Loucy (cell line): ENCODE measurements around the gene ASPG.

Source experiments
- H2AFZ ChIP-seq: fragments of 200-600 bp; sonication (generic); 2 replicates; pipeline ENCODE4 v1.6.0; 2016; ENCODE audit warnings: antibody characterized with exemption, mild to moderate bottlenecking, low read length, moderate library complexity
- H3F3A ChIP-seq: fragments of 200-600 bp; 2 replicates; pipeline ENCODE4 v1.6.0; 2016; ENCODE audit warnings: antibody characterized with exemption, low read depth, mild to moderate bottlenecking
- H3K27me3 ChIP-seq: fragments of 200-600 bp; sonication (generic); 2 replicates; pipeline ENCODE4 v1.6.1; 2014; ENCODE audit warnings: low read length, mild to moderate bottlenecking; ENCODE audit not compliant: insufficient read depth, poor library complexity, severe bottlenecking
- H3K36me3 ChIP-seq: fragments of 200-600 bp; sonication (generic); 2 replicates; pipeline ENCODE4 v1.6.1; 2016; ENCODE audit warnings: low read length; ENCODE audit not compliant: insufficient read depth
- H3K4me1 ChIP-seq: fragments of 200-600 bp; sonication (generic); 2 replicates; pipeline ENCODE4 v1.5.1; 2014; ENCODE audit warnings: low read length, mild to moderate bottlenecking; ENCODE audit not compliant: insufficient read depth, poor library complexity, severe bottlenecking
- H3K4me2 ChIP-seq: fragments of 200-600 bp; sonication (generic); 2 replicates; pipeline ENCODE4 v1.6.0; 2014; ENCODE audit warnings: antibody characterized with exemption, low read length, low read depth, mild to moderate bottlenecking; ENCODE audit not compliant: poor library complexity, severe bottlenecking
- H3K4me3 ChIP-seq: fragments of 200-600 bp; sonication (generic); 2 replicates; pipeline ENCODE4 v1.5.1; 2014; ENCODE audit warnings: low read length, mild to moderate bottlenecking, mixed read lengths; ENCODE audit not compliant: poor library complexity, severe bottlenecking
- H3K79me2 ChIP-seq: fragments of 200-600 bp; sonication (generic); 2 replicates; pipeline ENCODE4 v1.6.1; 2014; ENCODE audit warnings: low read length; ENCODE audit not compliant: insufficient read depth
- H3K9ac ChIP-seq: fragments of 200-600 bp; sonication (generic); 2 replicates; pipeline ENCODE4 v1.6.0; 2014; ENCODE audit warnings: mild to moderate bottlenecking, low read depth, low read length, moderate library complexity; ENCODE audit not compliant: poor library complexity, severe bottlenecking
- H3K9me2 ChIP-seq: fragments of 200-600 bp; sonication (generic); replicated peaks from 2 replicates; pipeline ENCODE4 v1.6.1; 2016; ENCODE audit warnings: low read depth, low read length, mixed read lengths
- H3K9me3 ChIP-seq: fragments of 200-600 bp; sonication (generic); 2 replicates; pipeline ENCODE4 v1.6.1; 2014; ENCODE audit warnings: mild to moderate bottlenecking, antibody characterized with exemption, low read length, low read depth; ENCODE audit not compliant: insufficient read depth
- H4K20me1 ChIP-seq: fragments of 200-600 bp; sonication (generic); 2 replicates; pipeline ENCODE4 v1.6.0; 2014; ENCODE audit warnings: antibody characterized with exemption, low read length, mild to moderate bottlenecking; ENCODE audit not compliant: insufficient read depth, poor library complexity, severe bottlenecking
- EZH2phosphoT487 ChIP-seq: fragments of 200-600 bp; IDR thresholded peaks from 2 replicates; pipeline ENCODE4 v1.6.1; 2018; ENCODE audit warnings: antibody characterized with exemption, mild to moderate bottlenecking, moderate library complexity, borderline replicate concordance
- TF ChIP-seq, protein P1 (sequence below): fragments of 200-600 bp; sonication (generic); conservative IDR thresholded peaks from 2 replicates; pipeline ENCODE4 v1.5.1; 2014; ENCODE audit warnings: mild to moderate bottlenecking, antibody characterized with exemption, low read length

ASPG gene

DNA sequence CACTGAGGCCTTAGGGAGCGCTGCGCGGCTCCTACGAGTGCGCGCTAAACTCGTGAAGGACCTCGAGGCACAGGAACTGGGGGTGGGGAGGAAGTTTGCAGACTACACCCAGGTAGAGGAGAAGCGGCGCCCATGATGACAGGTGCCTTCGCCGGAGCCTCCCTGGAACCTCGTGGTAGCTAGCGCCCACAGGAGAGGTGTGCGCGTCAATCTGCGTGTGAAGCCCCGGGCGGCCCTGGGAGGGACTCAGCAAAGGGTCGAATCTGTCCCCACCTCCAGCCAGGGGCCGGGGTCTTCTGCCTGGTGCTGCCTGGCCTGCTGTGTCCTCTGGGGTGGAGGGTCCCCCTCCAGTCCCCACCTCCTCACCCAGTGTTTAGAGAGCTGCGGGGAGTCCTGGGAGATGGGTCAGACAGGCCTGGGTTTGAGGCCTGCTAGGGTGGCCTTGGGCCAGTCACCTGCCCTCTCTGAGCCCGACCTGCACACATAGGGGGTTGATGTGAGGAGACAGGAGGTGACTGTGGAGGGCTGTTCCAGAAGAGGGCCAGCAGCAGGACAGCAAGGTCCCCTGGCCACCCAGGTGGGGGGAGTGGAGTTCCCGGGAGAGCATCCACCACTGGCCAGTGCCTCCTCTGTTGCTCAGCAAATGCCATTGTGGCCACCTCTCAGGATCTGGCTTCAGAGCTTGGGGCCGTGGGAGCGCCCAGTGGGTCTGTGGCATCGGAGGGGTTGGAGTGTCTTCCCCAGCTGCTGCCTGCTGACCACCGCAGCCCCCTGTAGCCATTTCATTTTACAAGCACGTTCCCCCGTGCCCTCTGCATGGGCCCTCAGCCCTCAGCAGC, 32.7 kb downstream of the ASPG start:
- TF ChIP-seq EZH2phosphoT487: no peak
- TF ChIP-seq, protein P1, sequence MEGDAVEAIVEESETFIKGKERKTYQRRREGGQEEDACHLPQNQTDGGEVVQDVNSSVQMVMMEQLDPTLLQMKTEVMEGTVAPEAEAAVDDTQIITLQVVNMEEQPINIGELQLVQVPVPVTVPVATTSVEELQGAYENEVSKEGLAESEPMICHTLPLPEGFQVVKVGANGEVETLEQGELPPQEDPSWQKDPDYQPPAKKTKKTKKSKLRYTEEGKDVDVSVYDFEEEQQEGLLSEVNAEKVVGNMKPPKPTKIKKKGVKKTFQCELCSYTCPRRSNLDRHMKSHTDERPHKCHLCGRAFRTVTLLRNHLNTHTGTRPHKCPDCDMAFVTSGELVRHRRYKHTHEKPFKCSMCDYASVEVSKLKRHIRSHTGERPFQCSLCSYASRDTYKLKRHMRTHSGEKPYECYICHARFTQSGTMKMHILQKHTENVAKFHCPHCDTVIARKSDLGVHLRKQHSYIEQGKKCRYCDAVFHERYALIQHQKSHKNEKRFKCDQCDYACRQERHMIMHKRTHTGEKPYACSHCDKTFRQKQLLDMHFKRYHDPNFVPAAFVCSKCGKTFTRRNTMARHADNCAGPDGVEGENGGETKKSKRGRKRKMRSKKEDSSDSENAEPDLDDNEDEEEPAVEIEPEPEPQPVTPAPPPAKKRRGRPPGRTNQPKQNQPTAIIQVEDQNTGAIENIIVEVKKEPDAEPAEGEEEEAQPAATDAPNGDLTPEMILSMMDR: no peak
- Histone ChIP-seq H3K9ac (no peak overlapping the region), H4K20me1 (no peaks in the 10 kb centered on the region), H3F3A (no peaks in the 10 kb centered on the region), H3K9me3 (no peaks in the 10 kb centered on the region), H2AFZ (no peak overlapping the region), H3K36me3 (no peaks in the 10 kb centered on the region), H3K9me2 (no peaks in the 10 kb centered on the region), H3K4me1 (no peaks in the 10 kb centered on the region), H3K27me3 (no peaks in the 10 kb centered on the region), H3K79me2 (no peaks in the 10 kb centered on the region), H3K4me3 (no peak overlapping the region), H3K4me2 (no peak overlapping the region)

DNA sequence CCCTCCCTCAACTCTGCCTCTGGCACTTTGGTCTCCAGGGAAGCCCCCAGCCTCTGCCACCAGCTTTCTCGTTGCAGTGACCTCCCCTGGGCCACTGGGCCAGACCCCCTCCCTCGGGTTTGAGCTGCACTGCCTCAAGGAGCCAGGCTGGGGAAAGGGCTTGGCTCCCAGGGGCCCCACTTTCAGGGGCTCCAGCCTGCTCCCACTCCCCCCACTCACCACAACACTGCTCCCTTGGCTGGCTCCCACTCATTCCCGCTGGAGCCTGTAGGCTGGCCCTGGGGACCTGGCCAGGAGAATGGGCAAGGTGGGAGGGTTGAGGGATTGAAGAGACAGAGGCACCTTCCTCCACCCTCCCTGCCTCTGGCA, 33.6 kb downstream of the ASPG start:
- TF ChIP-seq, protein P1: no peak
- TF ChIP-seq EZH2phosphoT487: no peak
- no peaks in the 10 kb centered on the region for H3K27me3 ChIP-seq

DNA sequence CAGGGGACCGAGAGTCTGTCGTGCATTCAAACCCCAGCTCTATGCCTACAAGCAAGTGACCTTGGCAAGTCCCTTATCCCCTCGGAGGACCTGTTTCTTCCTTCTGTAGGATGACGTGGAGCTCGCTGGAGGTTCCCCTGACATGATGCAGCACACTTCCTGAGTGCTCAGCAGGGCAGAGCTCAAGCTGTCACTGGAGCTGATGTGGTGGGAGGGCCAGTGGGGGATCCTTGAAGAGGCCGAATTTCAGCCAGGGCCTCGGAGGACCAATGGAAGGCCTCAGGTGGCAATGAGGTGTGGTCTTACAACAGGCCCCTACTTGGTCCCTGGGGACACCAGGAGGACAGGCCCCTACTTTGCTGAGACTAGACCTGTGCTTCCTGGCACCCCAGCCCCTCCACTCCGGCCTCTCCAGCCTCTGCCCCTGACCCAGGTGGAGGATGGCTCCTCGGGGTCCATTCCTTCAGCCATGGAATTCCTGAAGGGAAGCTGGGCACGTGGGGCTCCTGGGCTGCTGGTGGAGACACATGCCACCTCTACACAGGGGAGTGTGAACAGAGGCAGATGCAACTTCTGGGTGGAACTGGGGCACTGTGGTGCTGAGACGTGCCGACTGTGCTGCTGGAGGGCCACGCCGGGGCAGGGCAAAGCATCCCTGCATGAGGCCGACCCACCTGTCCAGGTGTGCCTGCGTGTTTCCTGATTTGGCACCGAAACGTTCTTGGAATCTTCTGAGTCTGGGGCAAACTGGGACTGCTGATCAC, 34.2 kb downstream of the ASPG start:
- Histone ChIP-seq H3K79me2 (no peaks in the 10 kb centered on the region), H3K9ac (no peak overlapping the region), H4K20me1 (no peaks in the 10 kb centered on the region), H3F3A (no peaks in the 10 kb centered on the region), H2AFZ (no peak overlapping the region), H3K9me3 (peaks cover 3% of the 10 kb centered on the region; the same call in 1 of the 2 replicates), H3K27me3 (no peaks in the 10 kb centered on the region), H3K36me3 (no peaks in the 10 kb centered on the region), H3K9me2 (no peaks in the 10 kb centered on the region), H3K4me2 (no peak overlapping the region), H3K4me1 (no peaks in the 10 kb centered on the region), H3K4me3 (no peak overlapping the region)
- TF ChIP-seq, protein P1: no peak
- no peak for TF ChIP-seq EZH2phosphoT487

More for the DNA sequence above, 33.6 kb downstream of the ASPG start:
- Histone ChIP-seq H2AFZ (no peak overlapping the region), H3K4me1 (no peaks in the 10 kb centered on the region), H4K20me1 (no peaks in the 10 kb centered on the region), H3K4me3 (no peak overlapping the region), H3F3A (no peaks in the 10 kb centered on the region), H3K79me2 (no peaks in the 10 kb centered on the region), H3K36me3 (no peaks in the 10 kb centered on the region), H3K9ac (no peak overlapping the region), H3K4me2 (no peak overlapping the region), H3K9me3 (peaks cover 3% of the 10 kb centered on the region; the same call in 1 of the 2 replicates), H3K9me2 (no peaks in the 10 kb centered on the region)
